GM19397 (cell line): ENCODE data around the gene EIF2S1.

Source experiments
- ATAC-seq: cut with Tn5 transposase; IDR thresholded peaks from one replicate; pipeline ENCODE4 v1.9.1; 2021; ENCODE audit warnings: mild to moderate bottlenecking, moderate library complexity; ENCODE audit not compliant: unreplicated experiment

The EIF2S1 gene

DNA sequence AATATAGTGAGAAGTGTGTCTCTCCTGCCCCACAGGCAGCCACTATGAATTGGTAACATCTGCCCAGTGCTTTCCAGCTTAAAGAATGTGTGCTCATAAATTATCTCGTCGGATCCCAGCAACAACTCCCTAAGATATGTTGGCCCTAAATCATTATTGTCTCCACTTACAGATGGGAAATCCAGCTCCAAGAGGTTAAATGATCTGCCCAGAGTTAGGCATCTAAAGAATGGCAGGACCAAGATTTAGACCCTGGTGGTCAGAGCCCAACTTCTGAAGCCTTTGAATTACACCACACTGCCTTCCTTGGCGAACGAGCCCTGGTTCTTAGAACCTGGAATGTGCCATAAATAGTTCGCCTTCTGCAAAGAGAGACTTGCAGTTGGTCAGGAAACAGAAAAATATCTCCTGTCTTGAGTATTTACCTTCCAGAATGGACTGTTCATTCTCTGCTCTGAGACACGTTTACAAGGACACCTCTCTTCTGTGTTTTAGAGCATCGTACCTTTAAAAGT lies 72.0 kb downstream of the EIF2S1 start:
- ATAC-seq, result no peak

DNA sequence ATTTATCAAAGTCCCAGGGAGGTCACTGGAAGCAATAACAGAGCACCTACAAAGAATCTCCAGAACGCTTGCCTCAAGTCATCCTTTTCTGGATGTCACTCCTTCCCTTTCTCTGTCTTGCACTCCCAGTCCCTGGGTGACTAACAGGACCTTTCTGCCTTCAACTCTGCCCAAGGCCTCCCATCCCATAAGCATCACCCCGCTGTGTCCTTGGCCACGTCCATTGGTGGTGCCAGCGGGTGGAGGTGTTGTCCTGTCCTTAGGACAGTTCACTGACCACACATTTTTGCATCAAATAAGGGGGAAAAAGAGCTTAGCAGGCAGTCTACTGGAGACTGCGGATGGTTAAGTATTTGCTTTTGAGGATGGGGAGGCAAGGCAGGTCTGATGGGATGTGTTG lies 75.5 kb downstream of the EIF2S1 start:
- no peak for ATAC-seq
